H9 (cell line): Measurements from ENCODE around the gene CCBE1. TPM values are rescaled to one million over a fixed set of nuclear protein-coding genes. Genes with fewer than 3 reads are reported as not detected.
A peak's percentile ranks its signal among the peaks of the same experiment; 100 is the strongest.

ENCODE experiments used
- DNase-seq: peaks from one replicate; pipeline ENCODE4 v3.0.0-alpha.2; 2017
- H2AFZ ChIP-seq: one replicate; pipeline ENCODE4 v1.6.1; 2013; ENCODE audit warnings: mild to moderate bottlenecking, low read length, control low read depth, moderate library complexity
- H2AK5ac ChIP-seq: 2 replicates; pipeline ENCODE4 v1.6.1; 2013; ENCODE audit warnings: low read length, control low read depth, mixed read lengths; ENCODE audit not compliant: insufficient read length
- H2BK120ac ChIP-seq: one replicate; pipeline ENCODE4 v1.6.1; 2013; ENCODE audit warnings: low read depth, mild to moderate bottlenecking, low read length, control low read depth, inconsistent platforms; ENCODE audit not compliant: poor library complexity, severe bottlenecking
- H2BK12ac ChIP-seq: 2 replicates; pipeline ENCODE4 v1.6.1; 2013; ENCODE audit warnings: low read length, control low read depth, mixed read lengths, low read depth; ENCODE audit not compliant: insufficient read length
- H2BK15ac ChIP-seq: 2 replicates; pipeline ENCODE4 v1.6.1; 2013; ENCODE audit warnings: low read depth, low read length, control low read depth
- H2BK20ac ChIP-seq: one replicate; pipeline ENCODE4 v1.6.1; 2013; ENCODE audit warnings: low read depth, mild to moderate bottlenecking, low read length, control low read depth, inconsistent platforms; ENCODE audit not compliant: poor library complexity, severe bottlenecking
- H2BK5ac ChIP-seq: 2 replicates; pipeline ENCODE4 v1.6.1; 2013; ENCODE audit warnings: low read length, control low read depth, mixed read lengths; ENCODE audit not compliant: insufficient read length
- H3K14ac ChIP-seq: 2 replicates; pipeline ENCODE4 v1.6.1; 2013; ENCODE audit warnings: low read length, control low read depth; ENCODE audit not compliant: insufficient read depth
- H3K18ac ChIP-seq: 2 replicates; pipeline ENCODE4 v1.6.1; 2013; ENCODE audit warnings: low read depth, mild to moderate bottlenecking, mixed read lengths, low read length, control low read depth; ENCODE audit not compliant: insufficient read length
- H3K23ac ChIP-seq: 2 replicates; pipeline ENCODE4 v1.6.1; 2013; ENCODE audit warnings: low read length, control low read depth, mixed read lengths, low read depth; ENCODE audit not compliant: insufficient read length
- H3K23me2 ChIP-seq: 2 replicates; pipeline ENCODE4 v1.6.1; 2013; ENCODE audit warnings: low read depth, mild to moderate bottlenecking, mixed read lengths, low read length, control low read depth; ENCODE audit not compliant: insufficient read length, poor library complexity, severe bottlenecking
- H3K27ac ChIP-seq: 2 replicates; pipeline ENCODE4 v1.5.1; 2013; ENCODE audit warnings: low read length, control low read depth, mixed read lengths, low read depth; ENCODE audit not compliant: insufficient read length
- H3K27me3 ChIP-seq: 2 replicates; pipeline ENCODE4 v1.6.1; 2013; ENCODE audit warnings: low read length, control low read depth, inconsistent platforms; ENCODE audit not compliant: insufficient read depth
- H3K4ac ChIP-seq: 2 replicates; pipeline ENCODE4 v1.6.1; 2013; ENCODE audit warnings: low read depth, mild to moderate bottlenecking, control low read depth, inconsistent platforms, low read length, moderate library complexity
- H3K4me1 ChIP-seq: 2 replicates; pipeline ENCODE4 v1.6.1; 2013; ENCODE audit warnings: low read length, control low read depth, inconsistent platforms; ENCODE audit not compliant: insufficient read depth
- H3K4me2 ChIP-seq: 2 replicates; pipeline ENCODE4 v1.6.1; 2013; ENCODE audit warnings: low read length, control low read depth, mixed read lengths; ENCODE audit not compliant: insufficient read length, insufficient read depth
- H3K56ac ChIP-seq: 2 replicates; pipeline ENCODE4 v1.6.1; 2013; ENCODE audit warnings: low read depth, mild to moderate bottlenecking, mixed read lengths, low read length, control low read depth; ENCODE audit not compliant: insufficient read length
- H3K79me1 ChIP-seq: 2 replicates; pipeline ENCODE4 v1.6.1; 2013; ENCODE audit warnings: low read depth, mild to moderate bottlenecking, moderate library complexity, low read length, control low read depth, inconsistent platforms; ENCODE audit not compliant: insufficient read depth, poor library complexity, severe bottlenecking
- H3K79me2 ChIP-seq: 2 replicates; pipeline ENCODE4 v1.6.1; 2013; ENCODE audit warnings: low read length, control low read depth, inconsistent platforms; ENCODE audit not compliant: insufficient read depth
- H3K9ac ChIP-seq: 2 replicates; pipeline ENCODE4 v1.6.1; 2013; ENCODE audit warnings: low read length, control low read depth, mixed read lengths; ENCODE audit not compliant: insufficient read length; ENCODE audit errors: extremely low read depth
- H3K9me3 ChIP-seq: one replicate; pipeline ENCODE4 v1.6.1; 2013; ENCODE audit warnings: low read depth, low read length, inconsistent platforms; ENCODE audit not compliant: control insufficient read depth
- H3T11ph ChIP-seq: one replicate; pipeline ENCODE4 v1.6.1; 2013; ENCODE audit warnings: mild to moderate bottlenecking, low read length, control low read depth, inconsistent platforms
- H4K20me1 ChIP-seq: one replicate; pipeline ENCODE4 v1.6.1; 2013; ENCODE audit not compliant: control insufficient read depth, insufficient read length, insufficient read depth
- H4K5ac ChIP-seq: 2 replicates; pipeline ENCODE4 v1.6.1; 2013; ENCODE audit warnings: low read depth, mild to moderate bottlenecking, mixed read lengths, low read length, control low read depth; ENCODE audit not compliant: insufficient read length
- H4K8ac ChIP-seq: replicated peaks from 2 replicates; pipeline ENCODE4 v1.6.1; 2013; ENCODE audit warnings: low read length, control low read depth, mixed read lengths, low read depth; ENCODE audit not compliant: insufficient read length
- H4K91ac ChIP-seq: 2 replicates; pipeline ENCODE4 v1.6.1; 2013; ENCODE audit warnings: low read depth, mild to moderate bottlenecking, moderate library complexity, mixed read lengths, low read length, control low read depth; ENCODE audit not compliant: insufficient read length
- H3K27ac Mint-ChIP-seq, 3 experiments: 2 replicates in 2 of 3; 3 replicates in 1 of 3; pipeline ENCODE4 v1.8.0; 2020 to 2021; ENCODE audit warnings: mixed read lengths in 3 of 3, mild to moderate bottlenecking in 1 of 3, moderate library complexity in 1 of 3
- H3K27me3 Mint-ChIP-seq: 2 replicates; pipeline ENCODE4 v1.8.0; 2021; ENCODE audit warnings: low read depth, mild to moderate bottlenecking, moderate library complexity, mixed read lengths
- H3K36me3 Mint-ChIP-seq, 3 experiments: 2 replicates in 2 of 3; 3 replicates in 1 of 3; pipeline ENCODE4 v1.8.0; 2020 to 2021; ENCODE audit warnings: low read depth in 3 of 3, mixed read lengths in 3 of 3; ENCODE audit not compliant: insufficient read depth in 1 of 3
- H3K4me1 Mint-ChIP-seq, 2 experiments: 2 replicates each; pipeline ENCODE4 v1.8.0; 2020; ENCODE audit warnings: mixed read lengths in 2 of 2
- H3K4me3 Mint-ChIP-seq, 2 experiments: 2 replicates in 1 of 2; 3 replicates in 1 of 2; pipeline ENCODE4 v1.8.0; 2020 to 2021; ENCODE audit warnings: mild to moderate bottlenecking in 2 of 2, mixed read lengths in 2 of 2, moderate library complexity in 1 of 2
- H3K9me3 Mint-ChIP-seq, 2 experiments: 2 replicates in 1 of 2; 3 replicates in 1 of 2; pipeline ENCODE4 v1.8.0; 2020; ENCODE audit warnings: mild to moderate bottlenecking in 2 of 2, mixed read lengths in 2 of 2, moderate library complexity in 1 of 2
- CTCF ChIP-seq: fragments of 200-600 bp; sonication (generic); conservative IDR thresholded peaks from 3 replicates; pipeline ENCODE4 v1.8.0; 2021; ENCODE audit warnings: antibody characterized with exemption, mild to moderate bottlenecking
- WGBS: extraction: QIAGEN DNeasy Blood & Tissue Kit; methylation state at CpG from one replicate; pipeline ENCODE4 v1.1.7; 2013; ENCODE audit warnings: missing lambda C conversion rate, low lambda C conversion rate, mixed read lengths; ENCODE audit not compliant: insufficient read length; ENCODE audit errors: extremely low coverage; 5-methylcytosine and 5-hydroxymethylcytosine counted together
- total RNA-seq: library from RNA; stranded (reverse); gene quantifications from 2 replicates; pipeline ENCODE4 v1.2.1, GENCODE V29; 2021

CCBE1 gene
- total RNA-seq, 1 experiment from 2014 or later: 0.39 TPM

- Mint-ChIP-seq H3K4me1 (peaks cover 43 to 44% of the 10 kb centered on the region in 2 experiments), H3K9me3 (no peaks in the 10 kb centered on the region; a peak in 1 of 5 replicates), H3K4me3 (peak overlapping the region in 1 of 2 experiments; percentile 81; a peak in 1 of 5 replicates), H3K27me3 (peaks cover 94% of the 10 kb centered on the region), H3K27ac (no peak overlapping the region), H3K36me3 (no peaks in the 10 kb centered on the region; a peak in 2 of 7 replicates)
- Histone ChIP-seq H4K91ac (no peak overlapping the region), H3K23me2 (peaks cover 18% of the 10 kb centered on the region), H3K4me2 (no peak overlapping the region), H3K79me1 (no peaks in the 10 kb centered on the region), H4K8ac (no peak overlapping the region), H3K9ac (no peak overlapping the region), H2BK12ac (no peak overlapping the region), H2BK5ac (no peak overlapping the region), H3K56ac (no peak overlapping the region), H3K9me3 (no peaks in the 10 kb centered on the region), H2AFZ (no peak overlapping the region), H3K27me3 (peaks cover 25% of the 10 kb centered on the region), H3K4ac (no peak overlapping the region), H3K18ac (no peak overlapping the region), H2BK15ac (no peak overlapping the region), H2BK120ac (no peak overlapping the region), H2AK5ac (no peak overlapping the region), H3K27ac (no peak overlapping the region), H4K5ac (no peak overlapping the region), H3K14ac (no peak overlapping the region), H3K23ac (no peak overlapping the region), H3T11ph (no peak overlapping the region), H3K79me2 (no peaks in the 10 kb centered on the region), H3K4me1 (peaks cover 14% of the 10 kb centered on the region; the same call in 1 of the 2 replicates), H4K20me1 (no peaks in the 10 kb centered on the region), H2BK20ac (no peak overlapping the region)
- TF ChIP-seq CTCF: no peak
- no peak for DNase-seq
- no CpG with 5 or more reads among the region's 8 CpGs for WGBS
These were observed 1.7 kb downstream of the CCBE1 start for GRCh38 chr18:59695551-59695950.
